COLO668 (cell line): Measurements from ENCODE around the gene NEUROG2.
A peak's percentile ranks its signal among the peaks of the same experiment; 100 is the strongest.
"Not testable (repeated sequence)": the region's sequence is repeated elsewhere in the genome, so short reads cannot be mapped to it uniquely, and the experiment has no call there.

Experiments used
- DNase-seq: peaks from one replicate; lab custom pipeline; 2025; ENCODE audit not compliant: unreplicated experiment; lab: John Stamatoyannopoulos, UW

NEUROG2 gene

DNA sequence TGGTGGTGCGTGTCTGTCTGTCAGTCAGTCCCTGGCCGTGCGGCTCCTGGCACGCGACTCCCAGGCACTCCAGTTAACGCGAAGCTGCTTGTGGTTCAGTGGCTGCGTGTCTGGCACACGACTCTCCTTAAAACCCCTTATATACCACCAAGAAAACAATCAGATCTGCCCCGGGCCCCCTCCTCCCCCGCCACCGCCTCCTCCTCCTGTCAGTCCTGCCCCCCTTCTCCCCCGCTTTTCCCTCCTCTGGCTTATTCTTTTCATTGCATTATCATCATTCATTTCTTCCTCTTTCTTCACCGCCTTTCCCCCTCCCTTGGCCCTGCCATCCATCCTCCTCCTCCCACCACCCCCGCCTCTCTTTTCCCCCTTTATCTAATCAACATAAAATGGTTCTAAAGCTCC is at the start of gene NEUROG2:
NEUROG2 (minus strand) TSS at position 115 of the 405 bp plus-strand sequence. CDS start 705 bp downstream, outside the sequence.
- no peak for DNase-seq

DNA sequence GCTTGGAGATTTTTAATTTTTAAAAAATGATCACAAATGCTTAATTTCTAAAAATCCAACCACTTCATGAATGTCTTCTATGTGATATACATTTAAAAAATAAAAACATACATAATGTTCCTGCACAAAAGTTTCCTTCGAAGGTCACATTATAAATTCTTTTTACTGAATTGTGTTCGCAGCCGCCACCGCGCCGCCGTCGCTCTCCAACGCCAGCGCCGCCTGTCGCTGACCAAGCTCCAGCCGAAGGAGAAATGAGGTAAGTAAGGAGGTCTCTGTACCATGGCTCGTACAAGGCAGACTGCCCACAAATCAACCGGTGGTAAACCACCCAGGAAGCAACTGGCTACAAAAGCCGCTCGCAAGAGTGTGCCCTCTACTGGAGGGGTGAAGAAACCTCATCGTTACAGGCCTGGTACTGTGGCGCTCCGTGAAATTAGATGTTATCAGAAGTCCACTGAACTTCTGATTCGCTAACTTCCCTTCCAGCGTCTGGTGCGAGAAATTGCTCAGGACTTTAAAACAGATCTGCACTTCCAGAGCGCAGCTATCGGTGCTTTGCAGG is 48.8 kb upstream of the NEUROG2 start:
- no peak for DNase-seq

DNA sequence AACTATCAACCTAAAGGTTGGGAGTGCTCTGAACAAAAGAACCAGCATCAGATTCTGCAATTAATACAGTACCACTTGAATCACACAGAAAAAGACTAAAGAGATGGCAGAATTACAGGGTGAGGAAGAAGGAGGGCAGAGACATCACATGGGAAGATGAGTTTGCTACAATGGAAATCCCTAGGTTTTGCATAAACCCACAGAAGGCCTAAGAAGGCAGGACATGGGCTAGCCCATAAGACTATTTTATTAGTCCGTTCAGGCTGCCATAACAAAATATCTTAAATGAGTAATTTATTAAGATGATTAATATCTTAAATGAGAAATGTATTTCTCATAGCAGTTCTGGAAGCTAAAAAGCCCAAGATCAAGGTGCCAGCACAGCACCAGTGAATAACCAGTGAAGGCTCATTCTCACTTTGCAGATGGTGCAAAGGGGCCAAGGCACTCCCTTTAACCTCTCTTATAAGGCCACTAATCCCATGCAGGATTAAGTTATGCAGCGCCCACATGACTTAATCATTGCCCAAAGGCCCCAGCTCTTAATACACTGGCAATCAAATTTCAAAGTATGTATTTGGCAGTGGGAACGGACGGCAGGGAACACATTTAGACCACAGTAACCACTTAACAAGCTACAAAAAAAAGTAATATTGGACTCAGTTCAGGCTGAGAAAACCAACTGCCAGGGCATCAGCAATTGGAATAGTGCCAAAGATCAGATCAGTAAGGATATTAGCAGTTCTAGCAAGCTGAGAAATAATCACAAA is 47.6 kb upstream of the NEUROG2 start:
- no peak for DNase-seq

DNA sequence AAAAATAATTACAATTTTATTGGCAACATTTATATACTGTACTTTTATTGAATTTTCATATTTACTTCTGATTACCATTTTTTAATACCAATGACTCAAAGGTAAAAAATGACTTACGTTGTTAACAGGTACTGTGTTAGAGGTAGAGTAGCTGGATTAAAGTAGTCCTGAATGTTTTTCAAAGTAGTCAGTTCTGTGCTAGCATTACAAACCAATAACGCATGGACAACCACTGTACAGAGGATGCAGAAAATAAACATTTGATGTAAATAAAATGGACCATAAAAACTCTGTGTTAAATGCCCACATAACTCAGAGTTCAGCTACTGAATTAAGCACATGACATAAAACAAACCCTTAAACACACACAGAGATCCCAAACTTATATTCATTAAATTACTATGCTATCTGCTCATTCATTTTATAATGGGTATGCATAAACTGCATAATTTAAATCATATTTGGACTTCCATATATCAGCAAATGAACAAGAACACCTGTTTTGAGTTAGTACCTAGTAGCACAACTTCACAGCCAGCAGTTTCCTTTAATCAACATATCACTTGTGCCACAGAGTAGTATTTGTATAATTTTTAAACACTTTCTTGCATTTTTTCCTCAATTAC is 46.4 kb upstream of the NEUROG2 start:
- DNase-seq = no peak

DNA sequence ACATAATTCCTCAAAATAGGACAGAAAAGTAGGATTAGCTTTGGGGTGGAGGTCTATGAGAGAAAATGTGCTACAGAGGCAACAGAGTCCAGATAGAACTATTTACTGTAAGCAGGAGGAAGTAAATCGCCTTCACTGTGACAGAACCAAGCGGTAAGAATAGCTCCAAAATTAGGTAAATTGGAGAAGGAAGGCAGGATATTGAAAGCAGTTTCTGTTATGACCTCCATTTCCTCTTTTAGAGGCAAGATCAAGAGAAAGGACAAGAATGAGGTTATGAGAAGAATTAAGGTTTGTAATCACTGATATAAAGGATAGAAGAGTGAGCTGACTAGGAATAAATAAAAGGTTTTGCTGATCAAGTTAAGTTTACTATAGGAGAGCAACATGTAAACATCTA is 44.1 kb upstream of the NEUROG2 start:
- no peak for DNase-seq

DNA sequence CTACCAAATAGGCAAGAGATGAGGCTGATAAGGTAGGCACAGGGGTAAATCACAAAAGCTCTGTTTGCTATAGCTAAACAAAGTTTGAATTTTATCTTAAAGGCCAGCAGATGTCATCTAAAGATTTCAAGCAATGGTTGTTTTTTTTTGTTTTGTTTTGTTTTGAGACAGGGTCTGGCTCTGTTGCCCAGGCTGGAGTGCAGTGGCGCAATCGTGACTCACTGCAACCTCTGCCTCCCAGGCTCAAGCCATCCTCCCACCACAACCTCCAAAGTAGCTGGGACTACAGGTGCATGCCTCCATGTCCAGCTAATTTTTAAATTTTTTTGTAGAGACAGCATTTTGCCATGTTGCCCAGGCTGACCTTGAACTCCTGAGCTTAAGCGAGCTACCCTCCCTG is 43.1 kb upstream of the NEUROG2 start:
- no peak for DNase-seq

DNA sequence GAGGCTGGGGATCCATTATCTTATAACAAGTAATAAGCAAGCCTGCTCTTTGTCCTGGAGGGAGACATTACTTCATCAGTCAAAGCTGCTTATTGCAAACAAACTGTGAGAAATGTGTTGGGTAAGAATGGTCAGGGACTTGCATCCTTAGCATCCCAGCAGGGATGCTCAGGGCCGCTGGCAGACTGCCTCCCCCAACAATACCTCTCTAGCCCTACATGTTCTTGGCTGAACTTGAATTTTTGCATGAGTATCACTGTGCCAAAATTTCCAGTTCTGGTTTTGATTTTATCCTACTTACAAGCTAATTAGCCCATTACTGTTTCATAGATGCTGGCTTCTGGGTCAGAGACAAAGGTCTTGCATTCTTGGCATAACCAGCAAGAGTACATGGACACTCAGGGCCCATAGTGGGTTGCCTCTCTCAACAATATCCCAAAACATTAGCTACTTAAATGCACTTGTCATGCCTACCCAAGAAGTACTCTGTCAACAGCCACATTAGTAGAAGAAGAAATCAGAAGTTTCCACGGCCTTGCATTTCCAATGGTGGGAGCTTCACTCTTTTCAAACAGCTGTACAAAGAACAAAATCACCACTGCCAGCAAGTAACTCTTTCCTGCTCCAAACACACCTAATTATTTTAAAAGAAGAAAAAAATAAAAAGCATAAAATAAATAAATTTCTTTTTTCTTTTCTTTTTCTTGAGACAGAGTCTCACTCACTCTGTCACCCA is 41.9 kb upstream of the NEUROG2 start:
- DNase-seq = no peak

DNA sequence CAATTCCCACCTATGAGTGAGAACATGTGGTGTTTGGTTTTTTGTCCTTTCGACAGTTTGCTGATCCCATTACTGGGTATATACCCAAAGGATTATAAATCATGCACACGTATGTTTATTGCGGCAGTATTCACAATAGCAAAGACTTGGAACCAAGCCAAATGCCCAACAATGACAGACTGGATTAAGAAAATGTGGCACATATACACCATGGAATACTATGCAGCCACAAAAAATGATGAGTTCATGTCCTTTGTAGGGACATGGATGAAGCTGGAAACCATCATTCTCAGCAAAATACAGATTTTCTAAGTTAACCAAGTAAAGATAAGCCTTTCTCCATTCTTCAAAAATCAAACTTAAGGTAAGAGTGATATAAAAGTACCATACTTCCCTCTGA is 38.3 kb upstream of the NEUROG2 start:
- DNase-seq = not testable (repeated sequence)

DNA sequence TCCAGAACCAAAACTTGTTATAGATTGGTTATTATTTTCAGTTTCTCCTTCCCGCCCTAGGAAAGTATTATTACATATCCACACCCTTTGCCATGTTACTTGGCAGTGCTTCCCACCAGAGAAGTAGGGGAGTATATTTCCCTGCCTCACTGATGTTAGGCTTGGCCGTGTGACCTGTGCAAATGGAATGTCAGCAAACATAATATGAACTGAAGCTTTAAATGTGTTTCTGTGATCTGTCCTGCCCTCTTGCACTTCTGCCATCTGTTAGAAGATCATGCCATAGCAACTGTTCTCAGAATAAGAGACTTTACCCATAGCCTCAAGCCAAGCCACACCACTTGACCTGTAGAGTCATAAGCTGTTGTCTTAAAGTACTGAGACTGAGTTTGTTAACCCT is 36.7 kb upstream of the NEUROG2 start:
- DNase-seq = no peak

DNA sequence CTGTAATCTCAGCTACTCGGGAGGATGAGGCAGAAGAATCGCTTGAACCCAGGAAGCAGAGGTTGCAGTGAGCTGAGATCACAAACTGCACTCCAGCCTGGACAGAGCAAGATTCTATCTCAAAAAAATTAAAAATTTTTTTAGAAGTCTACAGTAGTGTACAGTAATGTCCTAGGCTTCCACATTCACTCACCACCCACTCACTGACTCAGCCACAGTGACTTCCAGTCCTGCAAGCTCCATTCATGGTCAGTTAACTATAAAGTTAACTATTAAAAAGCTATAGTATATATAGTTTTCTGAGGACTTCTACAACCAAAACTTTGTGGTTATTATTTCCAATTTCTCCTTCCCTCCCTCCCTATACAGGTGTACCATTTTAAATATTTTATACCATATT is 34.7 kb upstream of the NEUROG2 start:
- DNase-seq = no peak

DNA sequence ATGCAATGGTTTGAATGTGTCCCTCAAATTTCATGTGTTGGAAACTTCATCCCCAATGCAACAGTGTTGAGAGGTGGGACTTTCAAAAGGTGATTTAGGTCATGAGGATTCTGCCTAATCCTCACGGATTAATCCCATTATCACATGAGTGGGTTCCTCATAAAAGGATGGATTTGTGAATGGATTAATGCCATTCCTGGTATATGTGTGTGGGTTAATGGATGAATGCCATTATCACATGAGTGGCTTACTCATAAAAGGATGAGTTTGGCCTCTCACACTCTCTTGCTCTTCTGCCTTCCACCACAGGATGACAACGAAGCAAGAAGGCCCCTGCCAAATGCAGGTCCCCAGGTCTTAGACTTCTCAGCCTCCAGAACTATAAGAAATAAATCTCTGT is 30.5 kb upstream of the NEUROG2 start:
- DNase-seq = no peak

DNA sequence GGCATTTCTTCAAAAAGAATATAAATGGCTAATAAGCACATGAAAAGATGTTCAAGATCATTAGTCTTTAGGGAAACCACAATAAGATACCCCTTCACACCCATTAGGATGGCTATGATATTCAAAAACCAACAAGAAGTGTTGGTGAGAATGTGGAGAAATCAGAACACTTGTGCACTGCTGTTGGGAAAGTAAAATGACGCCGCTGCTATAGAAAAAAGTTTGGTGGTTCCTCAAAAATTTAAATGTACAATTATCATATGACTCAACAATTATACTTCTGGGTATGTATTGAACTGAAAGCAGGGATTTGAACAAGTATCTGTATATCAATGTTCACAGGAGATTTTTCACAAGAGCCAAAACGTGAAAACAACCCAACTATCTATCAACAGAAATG is 29.4 kb upstream of the NEUROG2 start:
- DNase-seq = no peak

DNA sequence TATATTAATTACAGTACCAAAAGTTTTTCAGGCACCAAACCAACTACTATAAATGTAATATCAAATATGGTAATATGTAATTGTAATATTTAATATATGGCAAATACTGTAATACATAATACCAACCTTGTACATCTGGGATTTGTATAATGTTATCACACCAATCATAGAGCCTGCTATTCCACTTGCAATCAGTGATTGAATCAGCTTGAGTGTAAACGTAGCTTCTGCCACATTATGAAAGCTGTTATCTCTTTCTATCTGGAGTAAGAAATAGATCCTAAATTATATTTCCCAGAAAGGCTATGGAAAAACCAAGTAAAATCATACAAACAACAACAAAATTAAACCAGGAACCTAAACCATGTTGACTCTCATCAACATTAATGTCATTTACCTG is 24.7 kb upstream of the NEUROG2 start:
- no peak for DNase-seq

DNA sequence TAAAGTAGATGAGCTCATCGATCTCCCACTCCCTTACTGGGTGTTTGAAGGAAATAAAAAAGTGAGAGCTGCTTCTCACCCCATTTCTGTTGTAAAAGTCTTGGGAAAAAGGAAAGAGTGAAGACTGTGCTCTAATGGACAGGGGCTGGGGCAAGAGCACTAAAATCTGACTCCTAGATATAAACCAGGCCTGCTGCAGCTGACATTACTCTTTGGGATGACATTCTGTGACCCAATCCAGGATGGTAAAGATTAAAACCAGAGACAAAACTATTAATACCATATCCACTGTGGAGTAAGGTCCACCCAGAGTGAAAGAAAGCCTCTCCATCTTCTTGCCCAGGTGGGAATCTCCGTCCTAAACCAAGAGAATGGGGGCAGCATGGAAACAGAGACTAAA is 20.1 kb upstream of the NEUROG2 start:
- DNase-seq = no peak

DNA sequence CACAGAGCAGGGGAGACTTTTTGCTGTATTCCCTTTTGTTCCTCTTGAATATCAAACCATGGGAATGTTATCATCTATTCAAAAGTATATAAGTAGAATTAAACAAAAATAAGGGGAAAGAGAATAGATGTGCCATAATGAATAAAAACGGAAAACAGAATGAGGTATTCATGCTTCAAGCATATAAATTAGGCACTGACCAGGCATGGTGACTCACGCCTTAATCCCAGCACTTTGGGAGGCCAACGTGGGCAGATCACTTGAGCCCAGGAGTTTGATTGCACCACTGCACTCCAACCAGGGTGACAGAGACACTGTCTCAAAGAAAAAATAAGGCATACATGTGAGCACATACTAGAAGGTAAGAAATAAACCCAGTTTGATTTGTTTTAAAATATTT is 16.3 kb upstream of the NEUROG2 start:
- no peak for DNase-seq

DNA sequence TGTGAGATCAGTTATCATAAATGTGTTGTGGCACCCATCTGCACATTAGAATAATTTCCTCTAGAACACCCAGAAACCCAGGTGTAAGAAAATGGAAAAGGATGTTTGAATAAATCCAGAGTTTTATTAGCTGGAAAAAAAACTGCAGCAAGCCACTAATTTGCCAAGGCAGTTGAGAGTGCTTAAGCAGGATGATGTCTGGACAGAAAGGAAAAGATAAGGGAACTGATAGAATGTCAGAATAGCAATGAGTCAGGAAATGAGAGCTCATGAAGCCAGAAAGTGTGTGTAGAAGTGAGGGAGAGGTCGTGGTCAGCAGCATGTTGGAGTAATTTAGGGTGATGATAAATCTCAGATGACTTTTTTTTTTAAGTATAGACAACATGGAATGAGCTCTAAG is 15.2 kb upstream of the NEUROG2 start:
- no peak for DNase-seq

DNA sequence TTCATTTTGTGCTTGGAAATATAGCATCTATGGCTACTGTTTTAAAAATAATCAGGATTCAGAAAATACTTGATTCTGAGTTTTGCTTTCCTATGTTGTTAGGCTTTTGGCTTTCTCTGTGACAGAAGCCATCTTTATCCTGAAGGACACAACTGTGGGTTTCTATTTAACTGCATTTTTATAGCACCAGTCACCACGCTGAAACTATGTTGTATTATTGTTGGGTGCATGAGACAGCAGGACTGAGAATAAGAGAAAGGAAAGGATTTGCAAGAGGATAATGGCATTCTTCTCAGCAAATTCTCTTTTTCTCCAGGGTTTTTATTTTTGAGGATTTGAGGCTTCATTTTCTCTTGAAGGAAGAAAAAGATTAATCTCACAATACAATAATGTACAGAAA is 10.1 kb upstream of the NEUROG2 start:
- DNase-seq = no peak

DNA sequence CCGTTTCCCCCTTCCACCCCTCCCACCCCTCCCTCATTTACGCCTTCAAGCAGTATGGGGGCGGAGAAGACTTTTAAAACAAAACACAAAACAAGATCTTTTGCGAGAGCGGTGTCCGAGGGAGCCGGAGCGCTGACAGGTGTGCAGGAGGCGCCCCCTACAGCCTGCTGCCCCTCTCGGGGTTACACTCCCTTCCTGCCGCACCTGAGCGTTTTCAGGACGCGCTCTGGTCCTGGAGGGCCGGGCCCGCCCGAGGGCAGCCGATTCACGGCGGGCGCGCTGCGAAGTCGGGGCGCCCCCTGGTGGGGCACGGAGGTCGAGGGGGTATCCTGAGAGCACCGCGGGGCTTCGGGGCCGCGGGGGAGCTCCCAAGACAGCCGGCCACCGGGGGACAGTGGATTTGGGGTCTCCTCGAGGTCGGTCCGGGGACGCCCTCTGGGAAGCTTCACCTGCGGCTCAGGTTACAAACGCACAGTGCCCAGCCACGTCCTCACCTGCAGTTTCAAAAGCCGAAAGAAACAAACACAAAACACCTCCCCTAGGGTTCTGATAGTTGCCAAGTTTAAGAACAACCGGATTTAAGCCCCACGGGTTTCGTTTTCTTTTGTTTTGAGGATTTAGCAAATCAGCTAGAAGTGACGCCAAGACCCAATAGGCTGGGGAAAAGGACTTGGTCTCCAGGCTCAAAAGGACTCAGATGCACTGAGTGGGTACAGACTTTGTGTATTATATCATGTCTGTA is 8.0 kb upstream of the NEUROG2 start:
- peak; percentile 84 for DNase-seq

DNA sequence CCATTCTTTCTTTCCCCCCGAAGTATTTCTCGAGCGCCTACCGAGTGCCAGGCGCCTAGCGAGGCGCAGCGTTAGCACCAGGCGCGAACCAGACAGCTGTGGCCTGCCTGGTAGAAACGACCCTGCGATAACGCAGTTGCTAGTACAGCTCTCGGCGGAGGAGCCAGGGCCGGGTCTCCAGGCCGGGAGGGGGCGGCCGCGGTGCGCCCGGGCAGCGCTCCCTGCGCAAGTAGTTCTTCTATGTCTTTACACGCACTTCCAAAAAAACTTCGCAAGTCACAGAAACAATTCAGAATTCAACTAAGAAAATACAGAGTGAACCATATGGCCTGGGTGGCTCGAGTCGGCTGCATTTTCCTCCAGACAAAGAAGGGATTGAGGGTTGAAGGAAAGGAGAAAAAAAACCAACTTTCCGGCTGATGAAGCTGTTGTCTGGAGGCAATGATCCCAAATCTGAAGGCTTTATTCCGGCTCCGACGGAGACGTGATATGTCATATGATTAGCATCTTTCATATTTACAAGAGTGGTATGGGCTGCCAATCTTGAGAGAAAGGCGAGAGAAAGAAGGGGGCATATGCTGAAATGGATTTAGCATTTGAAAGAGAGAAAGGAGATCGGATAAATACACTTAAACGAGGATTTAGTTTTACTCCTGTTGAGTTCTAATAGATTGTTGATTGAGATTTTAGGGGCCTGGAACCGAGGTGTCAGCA is 7.2 kb upstream of the NEUROG2 start:
- no peak for DNase-seq

DNA sequence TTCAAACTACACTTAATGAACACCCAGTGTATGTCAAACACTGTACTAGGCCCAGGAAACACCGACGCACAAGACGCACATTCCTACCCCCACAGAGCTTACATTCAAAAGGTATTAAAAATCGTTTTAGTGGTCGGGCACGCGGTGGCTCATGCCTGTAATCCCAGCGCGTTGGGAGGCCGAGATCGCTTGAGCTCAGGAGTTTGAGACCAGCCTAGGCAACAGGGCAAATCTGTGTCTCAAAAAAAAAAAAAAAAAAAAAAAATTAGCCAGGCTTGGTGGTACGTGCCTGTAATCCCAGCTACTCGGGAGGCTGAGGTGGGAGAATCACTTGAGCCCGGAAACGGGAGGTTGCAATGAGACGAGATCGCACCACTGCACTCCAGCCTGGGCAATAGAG is 6.5 kb upstream of the NEUROG2 start:
- not testable (repeated sequence) for DNase-seq
